ENCODE data around the gene CYSRT1.

The CYSRT1 gene, protein sequence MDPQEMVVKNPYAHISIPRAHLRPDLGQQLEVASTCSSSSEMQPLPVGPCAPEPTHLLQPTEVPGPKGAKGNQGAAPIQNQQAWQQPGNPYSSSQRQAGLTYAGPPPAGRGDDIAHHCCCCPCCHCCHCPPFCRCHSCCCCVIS

DNA sequence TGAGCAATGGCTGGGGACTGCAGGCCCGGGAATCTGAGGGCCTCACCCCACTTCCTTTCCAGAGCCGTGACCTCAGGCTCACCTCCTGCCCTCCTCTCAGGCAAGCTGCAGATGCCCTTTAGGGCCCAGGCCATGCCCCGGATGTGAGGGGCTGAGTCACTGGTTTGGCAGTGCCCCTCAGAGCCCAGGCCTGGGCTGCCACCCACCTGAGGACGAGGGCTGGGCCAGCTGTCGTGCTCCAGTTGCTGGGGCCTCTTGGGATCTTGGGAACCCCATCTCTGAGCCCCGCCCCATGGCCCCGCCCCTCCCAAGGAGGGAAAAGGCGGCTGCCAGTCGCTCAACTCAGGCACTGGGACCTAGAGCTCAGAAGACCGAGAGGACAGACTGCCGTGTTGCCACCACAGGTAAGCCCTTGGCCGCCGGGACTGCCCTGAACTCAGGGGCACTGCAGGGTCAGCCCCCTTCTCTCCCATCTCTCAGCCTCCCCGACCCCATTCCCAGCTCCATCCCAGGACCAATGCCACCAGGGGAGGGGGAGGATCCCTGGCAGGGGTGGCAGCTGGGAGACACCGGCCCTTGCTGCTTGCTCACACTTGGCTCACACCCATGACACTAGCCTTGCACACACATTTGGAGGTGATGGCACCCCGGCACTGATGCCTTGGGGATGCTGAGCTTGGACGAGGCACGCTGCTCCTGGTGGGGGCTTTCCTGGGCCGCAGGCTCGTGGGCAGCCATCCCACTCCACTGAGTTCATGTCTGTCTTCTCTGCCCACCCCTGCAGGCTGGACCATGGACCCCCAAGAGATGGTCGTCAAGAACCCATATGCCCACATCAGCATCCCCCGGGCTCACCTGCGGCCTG lies at the start of gene CYSRT1:
CYSRT1 (plus strand) TSS at position 345 of the 865 bp plus-strand sequence; CDS start at position 793, 448 bp downstream.
- DNase-seq (ENCODE audit: low spot score), result no peak

DNA sequence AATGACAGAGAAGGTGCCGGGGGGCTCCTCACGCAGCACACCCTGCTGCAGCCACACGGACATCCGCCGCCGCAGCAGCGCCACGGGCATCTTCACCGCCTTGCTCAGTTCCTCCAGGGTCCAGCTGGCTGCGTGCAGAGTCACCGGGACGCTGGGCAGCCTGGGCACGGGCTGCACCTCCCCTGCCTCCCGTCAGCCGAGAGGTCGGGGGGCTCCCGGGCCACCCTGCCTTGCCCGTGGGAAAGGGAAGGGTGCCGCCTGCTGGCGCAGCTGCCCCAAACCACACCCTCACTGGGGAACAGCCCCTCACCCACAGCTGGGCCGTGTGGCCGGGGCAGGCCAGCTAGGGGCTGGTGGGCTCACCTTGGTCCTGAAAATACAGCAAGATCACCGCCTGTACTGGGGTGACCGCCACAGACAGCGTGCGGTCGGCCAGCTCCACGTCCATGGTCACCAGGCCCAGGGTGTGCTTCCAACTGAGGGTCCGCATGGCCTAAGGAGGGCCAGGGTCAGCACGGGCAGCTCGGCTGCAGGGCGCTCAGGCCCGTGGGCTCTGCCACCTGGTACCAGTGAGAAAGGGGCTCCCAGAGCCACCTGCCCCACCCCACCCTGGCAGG lies 49.5 kb upstream of the CYSRT1 start:
- DNase-seq (ENCODE audit: low spot score), result no peak

DNA sequence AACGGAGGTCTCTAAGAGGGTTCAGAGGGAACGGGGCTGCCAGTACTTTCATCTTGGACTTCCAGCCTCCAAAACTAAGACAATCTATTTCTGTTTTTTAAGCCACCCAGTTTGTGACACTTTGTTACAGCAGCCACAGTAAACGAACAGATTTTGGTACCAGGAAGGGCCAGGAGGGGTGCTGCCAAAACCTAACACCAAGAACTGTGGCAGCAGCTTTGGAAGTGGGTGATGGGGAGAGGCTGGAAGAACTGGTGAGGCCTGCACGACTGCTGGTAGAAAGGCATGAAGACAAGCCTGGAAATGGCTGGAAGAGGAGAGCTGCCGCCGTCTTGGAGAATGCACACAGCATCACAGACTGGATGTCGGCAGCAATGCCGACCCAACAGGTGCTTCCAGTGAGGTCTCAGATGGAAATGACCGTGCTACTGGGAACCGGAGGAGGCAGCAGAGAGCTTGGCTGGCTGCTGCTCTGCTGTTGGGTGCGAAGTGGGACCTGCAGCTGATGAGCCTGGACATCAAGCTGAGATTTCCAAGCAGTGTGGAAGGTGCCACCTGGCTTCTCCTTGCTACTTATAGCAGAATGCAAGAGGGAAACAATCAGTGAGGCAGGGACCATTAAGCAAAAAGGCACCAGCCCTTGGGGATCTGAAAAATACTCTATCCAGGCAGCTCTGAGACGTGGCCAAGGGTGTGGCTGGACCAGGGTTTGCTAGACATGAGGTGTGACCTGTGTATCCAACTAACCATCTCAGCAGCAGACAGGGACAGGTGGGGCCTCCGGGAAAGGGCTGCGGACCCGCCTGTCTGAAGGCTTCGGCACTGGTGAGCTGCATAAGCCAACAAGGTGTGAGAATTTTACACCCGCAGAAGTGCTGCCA lies 48.4 kb upstream of the CYSRT1 start:
- peak; percentile 56 for DNase-seq (ENCODE audit: low spot score)

DNA sequence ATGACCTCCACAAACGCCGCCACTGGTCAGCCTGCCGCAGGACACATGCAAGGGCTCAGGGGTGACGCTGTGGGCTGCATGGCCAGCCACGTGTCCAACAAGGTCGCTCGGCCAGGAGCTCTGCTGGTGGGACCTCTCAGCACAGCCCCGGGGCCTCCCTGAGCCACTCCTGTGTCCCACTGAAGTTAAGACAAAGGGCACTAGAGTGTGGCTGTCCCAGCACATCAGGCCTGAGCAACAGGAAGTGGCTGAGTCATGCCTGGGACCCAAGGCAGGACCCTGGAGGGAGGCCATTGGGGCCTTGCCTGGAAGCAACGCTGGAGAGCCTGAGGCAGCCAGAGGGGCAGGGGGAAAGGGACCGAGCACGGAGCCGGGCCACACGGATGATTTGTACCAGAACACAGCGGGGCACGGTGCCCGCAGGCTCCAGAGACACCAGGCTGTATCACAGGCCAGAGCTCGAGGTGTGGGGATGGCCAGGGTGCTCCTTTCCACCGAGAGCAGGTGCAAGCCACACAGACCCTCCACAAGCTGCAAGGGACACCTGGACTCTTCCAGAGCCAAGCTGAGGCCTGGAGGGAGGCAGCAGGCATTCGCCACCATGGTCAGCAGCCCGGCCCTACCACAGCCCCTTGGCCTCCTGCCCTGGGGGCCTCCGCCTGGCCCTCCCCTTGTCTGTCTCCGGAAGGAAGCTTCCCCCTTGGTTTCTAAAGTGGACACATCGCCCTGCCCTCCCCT lies 46.6 kb upstream of the CYSRT1 start:
- no peak for DNase-seq (ENCODE audit: low spot score)

DNA sequence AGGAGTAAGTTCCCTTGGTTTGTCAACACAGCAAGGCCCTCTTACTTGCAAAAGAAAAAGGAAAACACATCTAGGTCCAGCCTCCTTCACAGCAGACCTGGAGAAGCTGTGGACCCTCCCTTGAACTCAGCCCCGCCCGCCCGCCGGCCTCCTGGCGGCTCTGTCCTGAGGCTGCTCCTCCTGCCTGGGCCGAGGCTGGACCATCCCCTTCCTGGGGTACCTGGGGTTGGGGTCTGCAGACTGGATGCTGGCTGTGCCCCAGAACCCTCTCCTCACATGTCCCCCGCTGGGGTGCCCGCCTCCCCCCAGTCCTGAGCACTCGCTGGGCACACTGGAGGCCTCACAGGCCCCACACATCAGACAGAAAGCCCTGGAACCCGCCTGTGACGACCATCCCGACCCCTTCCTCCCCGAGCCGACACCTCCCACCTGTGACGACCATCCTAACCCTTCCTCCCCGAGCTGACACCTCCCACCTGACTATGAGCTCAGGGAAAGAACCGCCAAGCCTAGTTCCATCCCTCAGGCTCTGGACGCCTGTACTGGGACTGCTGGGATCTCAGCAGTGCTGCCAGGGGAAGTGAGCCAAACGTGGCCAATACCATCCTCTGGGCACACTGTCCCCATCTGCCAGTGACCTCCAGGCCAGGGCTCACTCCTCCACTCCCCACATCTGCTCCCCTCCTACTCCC lies 45.9 kb upstream of the CYSRT1 start:
- no peak for DNase-seq (ENCODE audit: low spot score)

DNA sequence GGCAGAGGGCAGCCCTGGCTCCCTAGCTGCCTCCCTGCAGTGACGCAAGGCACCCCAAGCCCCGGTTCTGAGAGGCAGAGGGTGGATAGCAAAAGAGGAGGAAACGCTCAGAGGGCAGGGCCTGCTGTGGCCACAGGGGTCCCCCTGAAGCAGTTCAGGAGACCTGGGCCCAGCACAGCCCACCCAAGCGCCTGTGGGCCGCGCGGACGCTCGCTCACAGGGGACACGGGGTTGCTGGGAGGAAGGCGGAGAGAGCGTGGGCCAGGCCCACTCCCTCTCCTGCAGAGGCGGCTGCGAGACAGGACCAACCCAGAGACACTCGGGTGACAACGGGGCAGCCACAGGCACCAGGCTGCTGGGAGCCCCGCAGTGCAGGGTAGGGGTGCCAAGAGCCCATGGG lies 45.2 kb upstream of the CYSRT1 start:
- DNase-seq (ENCODE audit: low spot score), result no peak

DNA sequence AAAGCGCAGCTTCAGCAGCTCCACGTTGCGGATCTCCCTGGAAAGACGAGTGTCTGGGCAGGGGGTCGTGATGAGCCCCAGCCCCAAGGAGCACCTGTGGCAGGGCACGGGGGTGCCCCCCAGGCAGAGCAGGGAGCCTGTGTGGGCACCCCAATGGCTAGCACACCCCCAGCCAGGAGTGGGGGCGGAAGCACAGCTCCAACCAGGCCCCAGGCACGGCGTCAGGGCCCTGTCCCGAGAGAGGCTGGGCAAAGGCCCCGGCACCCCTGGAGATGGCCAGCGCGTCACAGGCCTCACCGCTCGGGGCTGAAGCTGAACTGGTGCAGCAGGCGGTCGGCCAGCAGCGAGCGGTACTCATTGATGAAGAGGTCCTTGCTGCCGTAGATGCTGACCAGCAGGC lies 44.5 kb upstream of the CYSRT1 start:
- DNase-seq (ENCODE audit: low spot score), result no peak

DNA sequence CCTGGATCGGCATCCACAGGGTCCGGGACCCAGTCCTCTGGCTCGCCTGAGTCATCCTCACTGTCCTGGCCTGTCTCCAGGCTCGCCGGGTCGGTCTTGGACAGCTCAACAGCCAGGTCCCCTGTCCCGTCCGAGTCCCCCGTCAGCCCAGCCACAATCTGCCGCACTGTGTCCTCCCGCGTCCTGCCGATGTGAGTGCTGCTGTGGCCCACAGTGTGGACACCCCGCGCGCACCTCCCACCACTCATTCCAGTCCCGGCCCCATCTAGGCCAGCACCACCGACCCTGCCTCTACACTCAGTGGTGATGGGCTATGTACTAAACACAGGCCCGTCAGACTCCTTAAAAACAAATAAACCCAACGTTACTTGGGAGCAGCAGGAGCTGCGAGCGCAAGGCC lies 43.3 kb upstream of the CYSRT1 start:
- DNase-seq (ENCODE audit: low spot score), result no peak

DNA sequence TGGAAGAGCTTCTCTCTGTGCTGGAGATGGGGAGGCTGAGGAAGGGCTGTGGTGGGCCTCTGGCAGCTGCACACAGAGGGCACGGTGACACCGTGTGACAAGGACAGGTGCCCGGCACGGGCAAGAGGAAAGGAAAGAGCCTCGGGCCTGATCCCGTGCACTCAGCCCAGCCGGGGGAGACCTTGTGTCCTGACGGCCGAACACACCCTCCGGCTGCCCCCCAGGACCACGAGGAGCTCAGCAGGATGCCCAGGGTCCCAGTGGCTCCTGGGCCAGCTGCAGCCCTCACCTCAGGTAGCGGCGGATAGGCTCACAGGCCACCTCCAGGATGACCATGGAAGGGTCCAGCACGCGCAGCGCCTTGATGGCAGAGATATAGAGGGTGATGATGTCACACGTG lies 42.1 kb upstream of the CYSRT1 start:
- DNase-seq (ENCODE audit: low spot score), result no peak

DNA sequence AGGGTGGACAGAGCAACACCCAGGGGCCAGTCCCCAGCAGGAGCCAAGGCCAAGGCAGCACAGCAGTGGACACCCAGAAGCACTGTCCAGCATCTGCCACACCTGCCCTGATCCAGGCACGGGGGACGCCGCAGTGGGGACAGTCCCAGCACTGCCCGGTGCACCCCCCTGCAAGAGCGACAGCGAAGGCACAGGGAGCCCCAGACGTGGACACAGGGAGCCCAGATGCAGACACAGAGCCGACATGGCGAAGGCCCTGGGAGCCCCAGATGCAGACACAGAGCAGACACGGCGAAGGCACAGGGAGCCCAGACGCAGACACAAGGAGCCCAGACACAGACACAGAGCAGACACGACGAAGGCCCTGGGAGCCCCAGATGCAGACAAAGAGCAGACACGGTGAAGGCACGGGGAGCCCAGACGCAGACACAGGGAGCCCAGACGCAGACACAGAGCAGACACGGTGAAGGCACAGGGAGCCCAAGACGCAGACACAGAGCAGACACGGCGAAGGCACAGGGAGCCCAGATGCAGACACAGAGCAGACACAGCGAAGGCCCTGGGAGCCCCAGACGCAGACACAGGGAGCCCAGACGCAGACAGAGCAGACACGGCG lies 40.9 kb upstream of the CYSRT1 start:
- no peak for DNase-seq (ENCODE audit: low spot score)

DNA sequence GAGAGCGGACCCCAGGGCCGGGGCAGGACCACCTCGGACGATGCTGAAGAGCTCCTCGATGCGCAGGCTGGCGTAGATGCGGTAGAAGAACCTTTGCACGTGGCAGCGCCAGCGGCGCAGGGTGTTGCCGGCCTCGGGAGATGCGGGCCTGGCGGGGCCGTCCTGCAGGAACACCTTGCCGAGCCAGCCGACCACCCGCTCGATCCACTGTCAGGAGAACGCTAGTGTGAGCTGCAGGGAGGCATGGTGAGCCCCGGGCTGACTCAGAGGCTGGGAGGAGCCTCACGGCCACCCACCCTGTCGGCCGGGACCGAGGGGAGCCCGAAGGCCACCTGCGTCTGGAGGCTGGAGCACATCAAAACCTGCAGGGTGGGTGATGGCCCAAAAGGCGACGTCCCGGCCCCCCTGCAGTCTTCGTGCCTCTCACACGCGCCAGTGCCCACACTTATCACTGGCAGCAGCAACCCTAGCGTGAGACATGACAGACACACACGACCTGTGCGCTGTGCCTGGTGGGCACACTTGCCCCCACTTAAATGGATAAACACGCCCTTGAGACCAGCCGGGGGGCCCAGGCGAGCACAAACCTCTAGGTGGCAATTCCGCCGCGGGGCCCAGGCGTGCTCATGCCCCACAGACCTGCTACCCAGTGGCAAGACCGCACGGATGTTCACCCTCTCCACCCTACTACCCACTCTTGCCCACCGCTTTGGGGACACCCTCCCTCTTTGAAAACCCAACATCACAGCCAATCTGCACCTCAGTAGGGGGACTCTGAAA lies 39.9 kb upstream of the CYSRT1 start:
- no peak for DNase-seq (ENCODE audit: low spot score)

DNA sequence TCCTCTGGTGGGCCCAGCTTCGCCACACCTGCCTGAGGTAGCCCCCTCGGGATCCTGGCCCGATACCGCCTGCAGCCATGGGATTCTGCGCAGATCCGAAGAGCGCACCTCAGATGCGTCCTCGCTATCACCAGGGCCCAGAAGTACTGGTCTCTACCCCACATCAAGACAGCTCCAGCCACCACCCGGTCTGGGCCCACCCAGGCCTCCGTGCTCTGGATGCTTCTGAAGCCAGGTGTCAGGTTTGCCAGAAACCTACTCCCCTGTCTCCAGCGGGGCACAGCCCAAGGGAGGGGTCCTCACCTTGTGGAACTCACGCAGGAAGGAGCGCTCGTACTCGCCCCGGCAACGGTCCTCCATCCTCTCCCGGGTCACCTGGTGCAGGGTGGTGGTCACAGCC lies 39.1 kb upstream of the CYSRT1 start:
- DNase-seq (ENCODE audit: low spot score), result no peak

DNA sequence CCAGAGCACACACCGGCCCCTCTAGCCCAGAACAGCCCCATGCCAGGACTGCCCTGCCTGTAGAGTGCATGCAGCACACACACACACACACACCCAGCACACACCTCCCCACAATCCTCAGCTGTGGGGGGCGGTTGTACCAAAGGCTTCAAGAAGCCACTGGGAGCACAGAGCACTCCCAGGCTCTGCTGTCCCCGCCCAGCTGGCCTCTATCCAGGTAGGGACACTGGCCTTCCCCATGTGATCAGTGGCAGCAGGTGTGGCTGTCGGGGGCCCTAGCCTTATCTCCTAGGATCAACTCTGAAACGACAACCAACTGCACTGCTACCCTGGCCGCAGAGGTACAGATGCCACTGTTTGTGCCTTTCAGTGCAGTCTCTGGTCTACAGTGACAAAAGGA lies 38.6 kb upstream of the CYSRT1 start:
- no peak for DNase-seq (ENCODE audit: low spot score)

DNA sequence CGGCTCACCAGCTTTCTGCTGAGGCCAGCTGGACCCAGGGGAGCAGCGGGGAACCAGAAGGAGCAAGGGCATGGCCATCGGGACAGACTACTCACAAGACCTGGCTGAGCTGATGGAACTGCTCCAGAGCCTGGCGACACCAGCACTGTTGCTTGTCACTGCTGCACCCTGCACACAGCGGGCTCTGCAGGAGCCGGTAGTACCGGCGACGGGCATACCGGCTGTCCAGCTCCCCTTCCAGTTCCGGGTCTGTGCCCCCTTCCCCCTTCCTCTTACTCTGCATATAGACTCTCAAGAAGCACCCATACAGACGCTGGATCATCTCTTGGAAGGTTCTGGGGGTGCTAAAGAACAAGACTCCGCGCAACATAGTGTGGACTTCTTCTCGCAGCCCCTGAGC lies 37.6 kb upstream of the CYSRT1 start:
- no peak for DNase-seq (ENCODE audit: low spot score)

DNA sequence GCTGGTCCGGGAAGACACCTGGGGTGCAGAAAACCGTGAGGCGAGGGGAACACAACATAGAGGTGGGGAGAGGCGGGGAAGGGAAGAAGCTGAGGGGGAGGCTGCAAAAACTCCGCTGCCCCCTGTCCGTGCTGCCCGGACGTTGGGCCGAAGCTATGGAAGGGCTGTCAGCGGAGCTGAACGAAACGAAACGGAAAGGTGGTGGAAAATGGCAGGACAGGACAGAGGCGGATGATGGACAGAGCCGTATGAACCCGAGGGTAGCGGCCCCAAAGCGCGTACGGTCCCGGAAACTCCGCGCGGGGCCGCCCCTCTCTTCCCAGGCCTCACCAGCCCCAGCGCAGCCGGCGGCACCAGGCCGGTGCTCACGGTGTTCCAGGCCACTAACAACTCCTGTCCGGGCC lies 36.9 kb upstream of the CYSRT1 start:
- DNase-seq (ENCODE audit: low spot score), result no peak

DNA sequence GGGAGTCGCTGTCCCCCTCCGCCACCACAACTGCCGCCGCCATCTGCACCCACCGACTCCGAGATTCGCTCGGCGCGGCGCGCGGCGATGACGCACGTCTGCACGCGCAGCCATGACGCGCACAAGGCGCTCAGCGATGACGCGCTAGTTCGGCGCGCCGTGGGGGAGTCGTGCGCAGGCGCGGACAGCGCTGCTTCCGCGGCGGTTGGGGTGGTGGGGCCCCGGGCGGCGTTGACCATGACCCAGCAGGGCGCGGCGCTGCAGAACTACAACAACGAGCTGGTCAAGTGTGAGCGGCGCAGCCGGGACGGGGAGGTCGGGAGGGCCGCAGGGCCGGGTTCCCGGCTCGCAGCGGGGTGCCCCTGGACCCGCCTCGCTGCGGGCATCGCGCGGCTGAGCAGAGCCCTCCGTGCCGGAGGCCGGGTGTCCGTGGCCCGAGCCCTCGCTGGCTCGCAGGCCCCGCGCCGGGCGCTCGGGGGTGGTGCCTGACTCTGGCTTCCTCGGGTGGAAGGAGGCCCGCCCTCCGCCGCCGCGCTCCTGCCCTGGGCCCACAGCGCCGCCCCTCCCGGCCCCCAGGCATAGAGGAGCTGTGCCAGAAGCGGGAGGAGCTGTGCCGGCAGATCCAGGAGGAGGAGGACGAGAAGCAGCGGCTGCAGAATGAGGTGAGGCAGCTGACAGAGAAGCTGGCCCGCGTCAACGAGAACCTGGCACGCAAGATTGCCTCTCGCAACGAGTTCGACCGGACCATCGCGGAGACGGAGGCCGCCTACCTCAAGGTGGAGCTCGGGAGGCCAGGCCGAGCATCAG lies 36.3 kb upstream of the CYSRT1 start, which contains the start of the genes ANAPC2 and SSNA1:
ANAPC2 (minus strand) TSS at position 71 of the 807 bp plus-strand sequence; CDS start at position 43, 28 bp downstream.
SSNA1 (plus strand) TSS at position 187 of the 807 bp plus-strand sequence; CDS start at position 238, 51 bp downstream.
- DNase-seq (ENCODE audit: low spot score), result peak; percentile 88

DNA sequence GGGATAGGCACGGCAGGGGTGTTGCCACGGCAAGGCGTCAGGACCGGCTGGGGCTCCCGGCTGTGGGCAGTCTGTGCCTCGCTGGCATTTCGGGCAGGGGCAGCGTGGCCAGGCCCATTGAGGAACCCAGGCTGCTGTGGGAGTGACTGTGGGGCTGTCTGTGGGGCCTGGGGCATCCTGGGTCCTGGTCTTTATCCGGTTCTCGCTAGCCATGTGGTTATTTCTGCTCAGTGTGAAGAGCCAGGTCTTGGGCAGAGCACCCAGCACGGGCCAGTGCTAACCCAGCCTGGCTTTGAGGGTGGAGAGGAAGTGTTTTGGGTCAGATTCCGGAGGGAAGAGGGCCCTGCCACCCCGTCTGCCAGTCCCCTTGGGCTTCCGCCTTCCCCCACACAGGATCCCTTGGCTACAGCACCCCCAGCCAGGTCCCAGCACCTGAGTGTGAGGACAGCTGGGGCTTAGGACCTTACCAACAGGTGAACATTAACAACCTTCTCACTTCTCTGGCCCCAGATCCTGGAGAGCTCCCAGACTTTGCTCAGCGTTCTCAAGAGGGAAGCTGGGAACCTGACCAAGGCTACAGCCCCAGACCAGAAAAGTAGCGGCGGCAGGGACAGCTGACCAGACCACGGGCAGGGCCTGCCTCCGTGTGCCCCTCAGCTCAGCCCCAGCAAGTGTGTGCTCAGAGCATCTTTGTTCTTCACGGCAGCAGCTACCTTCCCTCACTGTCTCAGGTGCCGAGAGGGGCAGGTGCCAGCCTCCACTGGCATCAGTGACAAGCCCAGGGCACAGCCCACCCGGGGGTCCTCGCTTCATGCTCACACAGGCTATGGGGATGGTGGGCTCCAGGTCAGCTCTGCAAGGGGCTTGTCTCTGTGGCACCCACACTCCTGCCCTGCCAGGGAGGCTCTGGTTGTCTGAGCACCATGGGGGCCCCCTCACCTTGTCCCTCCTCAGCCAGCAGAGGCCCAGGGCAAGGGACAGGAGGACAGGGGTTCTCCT lies 35.4 kb upstream of the CYSRT1 start:
- DNase-seq (ENCODE audit: low spot score), result no peak
